ENCODE results near the gene FBXO3.

DNA sequence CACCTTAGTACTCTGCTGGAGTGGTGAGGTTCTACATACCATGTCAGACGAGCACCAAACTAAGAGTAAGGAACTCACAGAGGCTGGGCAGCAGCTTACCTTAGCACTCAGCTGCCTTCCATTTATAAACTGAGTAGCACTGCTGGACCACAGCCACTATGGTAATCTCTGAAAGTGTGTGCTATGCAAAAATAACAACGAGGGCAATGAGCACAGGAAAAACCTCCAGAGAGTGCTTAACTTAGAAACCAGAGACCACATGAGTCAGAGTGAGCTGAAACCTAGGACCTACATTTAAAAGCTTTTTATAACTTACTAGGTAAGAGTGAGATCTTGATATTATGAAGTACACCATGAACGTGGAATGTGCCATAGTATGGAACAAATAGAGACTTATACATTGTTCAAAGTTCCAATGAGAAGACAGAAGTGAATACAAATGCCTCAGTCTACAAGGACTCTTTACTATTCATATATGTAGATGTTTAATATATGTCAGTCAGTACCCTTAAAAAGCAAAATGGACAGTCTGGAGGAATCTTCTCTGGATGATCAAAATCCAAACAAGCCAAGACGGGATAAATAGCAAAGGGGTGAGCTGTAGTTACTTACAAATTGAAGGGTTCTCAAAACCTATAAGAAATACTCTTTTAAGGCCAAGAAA lies 20.9 kb downstream of the FBXO3 start:
- TF ChIP-seq EZH2phosphoT487 (IDR thresholded peaks at IDR 0.05) (no peak), CTCF (IDR thresholded peaks at IDR 0.05) (no peak), EZH2 (IDR thresholded peaks at IDR 0.05) (no peak)
